ENCODE data around the gene C5orf34.

DNA sequence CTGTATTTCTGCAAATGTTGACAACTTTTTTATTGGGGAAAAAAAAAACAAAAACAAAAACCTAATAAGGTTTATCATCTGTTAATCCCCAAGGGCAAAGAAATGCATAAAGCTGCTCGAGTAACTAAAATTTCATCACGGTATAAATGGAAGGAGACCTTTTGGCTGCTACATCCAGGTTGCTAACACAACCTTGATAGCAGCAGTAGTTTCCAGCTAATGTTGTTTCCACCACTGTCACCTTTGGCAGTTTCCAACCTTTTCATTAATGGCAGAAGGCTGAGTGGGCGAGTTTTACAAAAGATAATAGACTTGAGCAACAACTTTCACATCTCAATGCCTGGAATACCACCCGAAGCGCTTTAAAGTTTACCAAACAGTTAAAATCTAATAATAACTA is 33.4 kb upstream of the C5orf34 start:
- TF ChIP-seq, protein P1, sequence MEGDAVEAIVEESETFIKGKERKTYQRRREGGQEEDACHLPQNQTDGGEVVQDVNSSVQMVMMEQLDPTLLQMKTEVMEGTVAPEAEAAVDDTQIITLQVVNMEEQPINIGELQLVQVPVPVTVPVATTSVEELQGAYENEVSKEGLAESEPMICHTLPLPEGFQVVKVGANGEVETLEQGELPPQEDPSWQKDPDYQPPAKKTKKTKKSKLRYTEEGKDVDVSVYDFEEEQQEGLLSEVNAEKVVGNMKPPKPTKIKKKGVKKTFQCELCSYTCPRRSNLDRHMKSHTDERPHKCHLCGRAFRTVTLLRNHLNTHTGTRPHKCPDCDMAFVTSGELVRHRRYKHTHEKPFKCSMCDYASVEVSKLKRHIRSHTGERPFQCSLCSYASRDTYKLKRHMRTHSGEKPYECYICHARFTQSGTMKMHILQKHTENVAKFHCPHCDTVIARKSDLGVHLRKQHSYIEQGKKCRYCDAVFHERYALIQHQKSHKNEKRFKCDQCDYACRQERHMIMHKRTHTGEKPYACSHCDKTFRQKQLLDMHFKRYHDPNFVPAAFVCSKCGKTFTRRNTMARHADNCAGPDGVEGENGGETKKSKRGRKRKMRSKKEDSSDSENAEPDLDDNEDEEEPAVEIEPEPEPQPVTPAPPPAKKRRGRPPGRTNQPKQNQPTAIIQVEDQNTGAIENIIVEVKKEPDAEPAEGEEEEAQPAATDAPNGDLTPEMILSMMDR (conservative IDR thresholded peaks at IDR 0.05; ENCODE audit: low read depth, low read length), result no peak
- TF ChIP-seq EZH2 (IDR thresholded peaks at IDR 0.05; ENCODE audit: low read length, unreplicated experiment) (no peak), EZH2phosphoT487 (IDR thresholded peaks at IDR 0.05; ENCODE audit: borderline replicate concordance, low read length) (no peak)

Measured in PC-3 (cell line).